Stimulated activated CD8-positive, alpha-beta memory T cell treated with anti-CD3 and anti-CD28 coated beads, Interleukin-4, amount 100 ng/mL, for 24 hours (primary cell): ENCODE measurements around the gene EXOC1.
"Not testable (repeated sequence)": the region's sequence is repeated elsewhere in the genome, so short reads cannot be mapped to it uniquely, and the experiment has no call there.

ENCODE experiments used
- DNase-seq: peaks from one replicate; pipeline ENCODE4 v3.0.0-alpha.2; 2020; ENCODE audit warnings: low read depth

The EXOC1 gene

GRCh38 chr4:55853484-55854046 is at the start of gene EXOC1:
Gene EXOC1, plus strand, starts transcription at chr4:55853648. Its CDS starts 4,676 bp downstream, at chr4:55858324.
- peak; percentile 98 for DNase-seq

GRCh38 chr4:55807556-55807955 is 45.9 kb upstream of the EXOC1 start:
- no peak for DNase-seq

- DNase-seq = no peak
Measured at GRCh38 chr4:55808186-55808585, 45.3 kb upstream of the EXOC1 start.

GRCh38 chr4:55808632-55809031 is 44.8 kb upstream of the EXOC1 start:
- DNase-seq = no peak

- no peak for DNase-seq
Measured at GRCh38 chr4:55817691-55818090, 35.8 kb upstream of the EXOC1 start.

- DNase-seq = no peak
Measured at GRCh38 chr4:55819634-55820033, 33.8 kb upstream of the EXOC1 start, which contains the start of gene EXOC1L. Gene EXOC1L, plus strand, starts transcription at chr4:55819790. Its CDS starts 237 bp downstream, at chr4:55820027.

- DNase-seq = no peak
Measured at GRCh38 chr4:55820279-55820678, 33.2 kb upstream of the EXOC1 start.

GRCh38 chr4:55822329-55822728 is 31.1 kb upstream of the EXOC1 start:
- no peak for DNase-seq

- DNase-seq = no peak
Measured at GRCh38 chr4:55824865-55825264, 28.6 kb upstream of the EXOC1 start.

- no peak for DNase-seq
Measured at GRCh38 chr4:55826986-55827385, 26.5 kb upstream of the EXOC1 start.

GRCh38 chr4:55827582-55827981 is 25.9 kb upstream of the EXOC1 start:
- DNase-seq = no peak

- no peak for DNase-seq
Measured at GRCh38 chr4:55830048-55830447, 23.4 kb upstream of the EXOC1 start.

- DNase-seq = no peak
Measured at GRCh38 chr4:55830716-55831115, 22.7 kb upstream of the EXOC1 start.

- DNase-seq = no peak
Measured at GRCh38 chr4:55834086-55834795, 19.2 kb upstream of the EXOC1 start.

- DNase-seq = no peak
Measured at GRCh38 chr4:55837903-55838302, 15.5 kb upstream of the EXOC1 start.

GRCh38 chr4:55838356-55838755 is 15.1 kb upstream of the EXOC1 start:
- DNase-seq = no peak

GRCh38 chr4:55838952-55839351 is 14.5 kb upstream of the EXOC1 start:
- no peak for DNase-seq

GRCh38 chr4:55840956-55841355 is 12.5 kb upstream of the EXOC1 start:
- no peak for DNase-seq

GRCh38 chr4:55841373-55842239 is 11.8 kb upstream of the EXOC1 start:
- DNase-seq = not testable (repeated sequence)

GRCh38 chr4:55842312-55842711 is 11.1 kb upstream of the EXOC1 start:
- DNase-seq = not testable (repeated sequence)

- DNase-seq = no peak
Measured at GRCh38 chr4:55849724-55850123, 3.7 kb upstream of the EXOC1 start.

- peak; percentile 1 for DNase-seq
Measured at GRCh38 chr4:55851885-55852284, 1.6 kb upstream of the EXOC1 start.

- no peak for DNase-seq
Measured at GRCh38 chr4:55854129-55854528, 681 bp downstream of the EXOC1 start.
